ENCODE measurements around the gene TAGLN.

TAGLN gene

DNA sequence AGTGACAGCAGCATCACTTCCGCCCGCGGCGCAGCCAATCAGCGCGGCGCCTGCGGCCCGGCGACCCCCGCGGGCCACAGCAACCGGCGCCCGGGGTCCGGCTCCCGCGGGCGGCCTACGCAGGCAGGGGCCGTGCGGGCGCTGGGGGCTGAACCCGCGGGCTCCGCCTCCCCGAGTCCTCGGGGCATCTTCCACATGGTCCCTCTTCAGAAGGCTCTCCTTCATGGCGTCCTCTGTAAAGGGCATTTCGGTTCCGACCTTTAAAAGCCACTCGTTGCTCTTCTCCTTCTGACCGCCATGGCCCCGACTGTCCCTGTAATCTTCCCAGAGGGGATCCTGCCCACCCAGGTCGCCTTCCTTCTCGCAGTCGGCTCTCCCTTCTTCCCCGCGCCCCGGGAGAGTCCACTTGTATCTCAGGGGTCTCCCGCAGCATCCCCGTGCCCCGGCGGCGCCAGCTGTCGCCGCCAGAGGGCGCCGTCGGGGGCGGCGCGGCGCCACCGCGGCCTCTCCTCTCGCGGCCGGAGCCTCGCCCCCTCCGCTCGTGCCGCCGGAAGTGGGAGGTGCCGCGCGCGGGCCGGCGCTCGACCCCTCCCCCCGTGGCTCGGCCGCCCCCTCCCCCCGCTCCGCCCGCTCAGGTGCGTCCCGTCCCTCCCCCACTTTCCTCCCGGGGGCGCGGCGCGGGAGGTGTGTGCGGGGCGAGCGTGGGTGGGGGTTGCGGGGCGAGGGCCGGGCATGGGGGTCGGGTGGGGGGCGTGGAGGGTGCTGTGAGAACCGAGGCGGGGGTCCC lies 33.1 kb downstream of the TAGLN start, which contains the start of gene RNF214:
Gene RNF214 (plus strand): TSS at position 580 of the 787 bp plus-strand sequence. CDS start 1,602 bp downstream, outside the sequence.
- H2BK5ac ChIP-seq (ENCODE audit: low read length), result no peak within 1 kb of the TSS
- no peak within 1 kb of the TSS for H2BK12ac ChIP-seq (ENCODE audit: low read length)
- H3K9ac ChIP-seq (ENCODE audit: low read depth, low read length, poor library complexity), result peak within 1 kb of the TSS; percentile 93
- H3K4me1 ChIP-seq (ENCODE audit: control insufficient read depth in 2 of 2, insufficient read depth in 1 of 2, low read depth in 1 of 2, low read length in 2 of 2), result peaks cover 1 to 6% of the 10 kb centered on the region in 2 donors
- H2BK15ac ChIP-seq (ENCODE audit: low read length), result no peak within 1 kb of the TSS
- peak within 1 kb of the TSS; percentile 92 to 99 for H3K4me3 ChIP-seq (ENCODE audit: low read length in 2 of 2)
- peak within 1 kb of the TSS; percentile 100 for H2AFZ ChIP-seq (ENCODE audit: low read length)
- no peak within 1 kb of the TSS for H4K8ac ChIP-seq (ENCODE audit: low read depth, low read length)
- H4K91ac ChIP-seq (ENCODE audit: low read depth, low read length, poor library complexity), result no peak within 1 kb of the TSS
- no CpG with 5 or more reads among the region's 94 CpGs for WGBS, 2 donors (ENCODE audit: extremely low coverage in 2 of 2, insufficient read length in 2 of 2, insufficient replicate concordance in 1 of 2)
- no peaks in the 10 kb centered on the region for H3K9me3 ChIP-seq (replicated peaks in 1 of 2; ENCODE audit: control insufficient read depth in 2 of 2, insufficient read depth in 1 of 2, low read depth in 1 of 2, low read length in 2 of 2)
- DNase-seq (ENCODE audit: low spot score), result peak; percentile 88
- no peak within 1 kb of the TSS for H3K23ac ChIP-seq (ENCODE audit: low read depth, low read length, poor library complexity)
- H3K27me3 ChIP-seq (ENCODE audit: control insufficient read depth in 3 of 3, insufficient read depth in 3 of 3, low read depth in 1 of 3, low read length in 3 of 3), result no peaks in the 10 kb centered on the region
- peak within 1 kb of the TSS; percentile 20 for H2AK5ac ChIP-seq (ENCODE audit: low read depth, low read length)
- peaks cover 2% of the 10 kb centered on the region for H3K79me1 ChIP-seq (ENCODE audit: low read depth, low read length)
- peaks cover 5 to 48% of the 10 kb centered on the region in 2 donors for H3K36me3 ChIP-seq (replicated peaks in 1 of 2; ENCODE audit: control insufficient read depth in 2 of 2, insufficient read depth in 2 of 2, low read length in 2 of 2)
- H3K18ac ChIP-seq (ENCODE audit: low read length), result peak within 1 kb of the TSS; percentile 68
- H3K14ac ChIP-seq (ENCODE audit: low read length), result no peak within 1 kb of the TSS
- H3K27ac ChIP-seq (replicated peaks; ENCODE audit: low read length), result peak within 1 kb of the TSS; percentile 65
- H3K4me2 ChIP-seq (ENCODE audit: insufficient read depth, low read length, poor library complexity, severe bottlenecking), result peak within 1 kb of the TSS; percentile 92
- no peak within 1 kb of the TSS for H2BK120ac ChIP-seq (ENCODE audit: low read depth, low read length)
- H3K4ac ChIP-seq (ENCODE audit: low read length), result no peak within 1 kb of the TSS

DNA sequence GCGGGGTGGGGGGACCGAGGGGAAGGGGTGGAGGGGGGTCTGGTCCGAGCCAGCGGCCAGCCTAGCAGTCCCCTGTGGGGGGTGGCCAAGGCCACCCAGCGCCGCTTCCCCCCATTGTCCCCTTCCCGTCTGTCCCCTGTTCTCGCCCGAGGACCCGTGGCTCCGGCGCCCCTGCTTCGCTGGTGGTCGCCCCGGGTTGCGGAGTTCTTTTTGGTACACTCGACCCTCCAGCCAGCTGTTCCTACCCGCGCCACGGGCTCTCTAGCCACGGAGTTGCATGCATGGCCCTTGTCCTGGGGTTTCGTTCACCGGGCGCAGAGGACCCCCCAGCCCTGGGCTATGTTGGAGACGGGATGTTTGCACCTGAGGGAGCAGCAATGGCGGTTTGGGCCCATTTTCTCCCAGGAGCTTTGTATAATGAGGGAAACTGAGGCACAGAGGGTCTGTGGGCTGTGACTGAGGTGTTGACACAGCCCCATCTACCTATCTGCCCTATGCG lies 33.8 kb downstream of the TAGLN start:
- DNase-seq (ENCODE audit: low spot score), result no peak
- H3K4me2 ChIP-seq (ENCODE audit: insufficient read depth, low read length, poor library complexity, severe bottlenecking), result peak overlapping the region; percentile 77
- peak overlapping the region; percentile 20 for H2AK5ac ChIP-seq (ENCODE audit: low read depth, low read length)
- H2BK120ac ChIP-seq (ENCODE audit: low read depth, low read length), result no peak overlapping the region
- H3K14ac ChIP-seq (ENCODE audit: low read length), result no peak overlapping the region
- no peak overlapping the region for H2BK12ac ChIP-seq (ENCODE audit: low read length)
- no peak overlapping the region for H2BK5ac ChIP-seq (ENCODE audit: low read length)
- WGBS, 2 donors (ENCODE audit: extremely low coverage in 2 of 2, insufficient read length in 2 of 2, insufficient replicate concordance in 1 of 2), result no CpG with 5 or more reads among the region's 27 CpGs
- no peaks in the 10 kb centered on the region for H3K27me3 ChIP-seq (ENCODE audit: control insufficient read depth in 3 of 3, insufficient read depth in 3 of 3, low read depth in 1 of 3, low read length in 3 of 3)
- no peak overlapping the region for H4K91ac ChIP-seq (ENCODE audit: low read depth, low read length, poor library complexity)
- peak overlapping the region; percentile 100 for H2AFZ ChIP-seq (ENCODE audit: low read length)
- H2BK15ac ChIP-seq (ENCODE audit: low read length), result no peak overlapping the region
- peak overlapping the region; percentile 92 to 99 for H3K4me3 ChIP-seq (ENCODE audit: low read length in 2 of 2)
- H3K23ac ChIP-seq (ENCODE audit: low read depth, low read length, poor library complexity), result no peak overlapping the region
- H3K9me3 ChIP-seq (replicated peaks in 1 of 2; ENCODE audit: control insufficient read depth in 2 of 2, insufficient read depth in 1 of 2, low read depth in 1 of 2, low read length in 2 of 2), result no peaks in the 10 kb centered on the region
- no peak overlapping the region for H3K27ac ChIP-seq (replicated peaks; ENCODE audit: low read length)
- peaks cover 2% of the 10 kb centered on the region for H3K79me1 ChIP-seq (ENCODE audit: low read depth, low read length)
- H3K18ac ChIP-seq (ENCODE audit: low read length), result peak overlapping the region; percentile 68
- peaks cover 1 to 6% of the 10 kb centered on the region in 2 donors for H3K4me1 ChIP-seq (ENCODE audit: control insufficient read depth in 2 of 2, insufficient read depth in 1 of 2, low read depth in 1 of 2, low read length in 2 of 2)
- H3K36me3 ChIP-seq (replicated peaks in 1 of 2; ENCODE audit: control insufficient read depth in 2 of 2, insufficient read depth in 2 of 2, low read length in 2 of 2), result peaks cover 5 to 51% of the 10 kb centered on the region in 2 donors
- no peak overlapping the region for H3K4ac ChIP-seq (ENCODE audit: low read length)
- no peak overlapping the region for H4K8ac ChIP-seq (ENCODE audit: low read depth, low read length)
- peak overlapping the region; percentile 82 for H3K9ac ChIP-seq (ENCODE audit: low read depth, low read length, poor library complexity)

DNA sequence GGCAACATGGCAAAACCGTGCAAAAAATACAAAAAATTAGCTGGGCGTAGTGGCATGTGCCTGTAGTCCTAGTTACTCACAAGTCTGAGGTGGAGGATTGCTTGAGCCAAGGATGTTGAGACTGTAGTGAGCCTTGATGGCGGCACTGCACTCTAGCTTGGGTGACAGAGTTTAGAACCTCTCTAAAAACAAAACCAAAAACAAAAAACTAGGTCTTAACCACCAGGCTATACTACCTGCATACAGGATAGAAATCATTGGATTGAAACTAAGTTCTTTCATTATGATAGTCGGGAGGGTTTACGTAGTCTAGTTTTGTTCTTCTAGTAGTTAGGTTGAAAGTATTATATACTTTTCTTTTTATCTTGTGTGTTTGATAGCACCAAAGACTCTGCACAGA lies 39.1 kb downstream of the TAGLN start:
- Histone ChIP-seq H3K27ac (replicated peaks; ENCODE audit: low read length) (no peak overlapping the region), H3K36me3 (replicated peaks in 1 of 2; ENCODE audit: control insufficient read depth in 2 of 2, insufficient read depth in 2 of 2, low read length in 2 of 2) (peaks cover 14 to 84% of the 10 kb centered on the region in 2 donors), H3K4me2 (ENCODE audit: insufficient read depth, low read length, poor library complexity, severe bottlenecking) (no peak overlapping the region), H3K4me3 (ENCODE audit: low read length in 2 of 2) (no peak overlapping the region), H2BK5ac (ENCODE audit: low read length) (no peak overlapping the region), H2AFZ (ENCODE audit: low read length) (no peak overlapping the region), H2BK12ac (ENCODE audit: low read length) (no peak overlapping the region), H2AK5ac (ENCODE audit: low read depth, low read length) (no peak overlapping the region), H4K91ac (ENCODE audit: low read depth, low read length, poor library complexity) (no peak overlapping the region), H3K79me1 (ENCODE audit: low read depth, low read length) (no peaks in the 10 kb centered on the region), H3K14ac (ENCODE audit: low read length) (no peak overlapping the region), H3K23ac (ENCODE audit: low read depth, low read length, poor library complexity) (no peak overlapping the region), H3K4ac (ENCODE audit: low read length) (no peak overlapping the region), H2BK120ac (ENCODE audit: low read depth, low read length) (no peak overlapping the region), H4K8ac (ENCODE audit: low read depth, low read length) (no peak overlapping the region), H2BK15ac (ENCODE audit: low read length) (no peak overlapping the region), H3K18ac (ENCODE audit: low read length) (no peak overlapping the region), H3K9ac (ENCODE audit: low read depth, low read length, poor library complexity) (no peak overlapping the region), H3K27me3 (ENCODE audit: control insufficient read depth in 3 of 3, insufficient read depth in 3 of 3, low read depth in 1 of 3, low read length in 3 of 3) (no peaks in the 10 kb centered on the region), H3K4me1 (ENCODE audit: control insufficient read depth in 2 of 2, insufficient read depth in 1 of 2, low read depth in 1 of 2, low read length in 2 of 2) (peaks cover 1 to 2% of the 10 kb centered on the region in 2 donors), H3K9me3 (replicated peaks in 1 of 2; ENCODE audit: control insufficient read depth in 2 of 2, insufficient read depth in 1 of 2, low read depth in 1 of 2, low read length in 2 of 2) (no peaks in the 10 kb centered on the region)
- no CpG with 5 or more reads among the region's 5 CpGs for WGBS, 2 donors (ENCODE audit: extremely low coverage in 2 of 2, insufficient read length in 2 of 2, insufficient replicate concordance in 1 of 2)
- DNase-seq (ENCODE audit: low spot score), result no peak

DNA sequence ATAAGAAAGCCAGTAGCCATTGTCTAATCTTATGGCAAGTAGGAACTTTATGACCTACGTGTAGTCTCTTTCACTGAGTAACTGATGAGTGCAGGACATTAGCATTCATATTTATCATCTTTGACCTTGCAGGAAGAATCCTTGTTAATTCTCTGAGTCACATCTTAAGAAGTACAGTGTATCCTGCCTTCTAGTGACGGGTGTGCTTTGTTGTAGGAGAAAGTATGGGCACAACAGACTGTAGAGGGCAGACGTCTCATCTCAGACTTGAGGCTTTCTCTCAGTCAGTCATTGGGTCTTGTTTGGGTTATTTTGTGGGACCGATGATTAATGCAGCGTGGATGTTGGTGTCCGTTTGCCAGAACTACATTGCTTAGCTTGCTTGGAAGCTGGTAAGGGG lies 40.1 kb downstream of the TAGLN start:
- no peak for DNase-seq (ENCODE audit: low spot score)
- no peaks in the 10 kb centered on the region for H3K4me1 ChIP-seq (ENCODE audit: control insufficient read depth in 2 of 2, insufficient read depth in 1 of 2, low read depth in 1 of 2, low read length in 2 of 2)
- no CpG with 5 or more reads among the region's 6 CpGs for WGBS, 2 donors (ENCODE audit: extremely low coverage in 2 of 2, insufficient read length in 2 of 2, insufficient replicate concordance in 1 of 2)

More for the DNA sequence above, 40.1 kb downstream of the TAGLN start:
- Histone ChIP-seq H3K9me3 (replicated peaks in 1 of 2; ENCODE audit: control insufficient read depth in 2 of 2, insufficient read depth in 1 of 2, low read depth in 1 of 2, low read length in 2 of 2) (no peaks in the 10 kb centered on the region), H3K27ac (replicated peaks; ENCODE audit: low read length) (no peak overlapping the region), H3K4ac (ENCODE audit: low read length) (no peak overlapping the region), H2BK5ac (ENCODE audit: low read length) (no peak overlapping the region), H4K8ac (ENCODE audit: low read depth, low read length) (no peak overlapping the region), H2AFZ (ENCODE audit: low read length) (no peak overlapping the region), H4K91ac (ENCODE audit: low read depth, low read length, poor library complexity) (no peak overlapping the region), H3K36me3 (replicated peaks in 1 of 2; ENCODE audit: control insufficient read depth in 2 of 2, insufficient read depth in 2 of 2, low read length in 2 of 2) (peaks cover 19 to 92% of the 10 kb centered on the region in 2 donors), H3K23ac (ENCODE audit: low read depth, low read length, poor library complexity) (no peak overlapping the region), H2AK5ac (ENCODE audit: low read depth, low read length) (no peak overlapping the region), H3K9ac (ENCODE audit: low read depth, low read length, poor library complexity) (no peak overlapping the region), H3K27me3 (ENCODE audit: control insufficient read depth in 3 of 3, insufficient read depth in 3 of 3, low read depth in 1 of 3, low read length in 3 of 3) (no peaks in the 10 kb centered on the region), H3K4me2 (ENCODE audit: insufficient read depth, low read length, poor library complexity, severe bottlenecking) (no peak overlapping the region), H3K79me1 (ENCODE audit: low read depth, low read length) (no peaks in the 10 kb centered on the region), H3K14ac (ENCODE audit: low read length) (no peak overlapping the region), H2BK120ac (ENCODE audit: low read depth, low read length) (no peak overlapping the region), H3K4me3 (ENCODE audit: low read length in 2 of 2) (no peak overlapping the region), H2BK12ac (ENCODE audit: low read length) (no peak overlapping the region), H2BK15ac (ENCODE audit: low read length) (no peak overlapping the region), H3K18ac (ENCODE audit: low read length) (no peak overlapping the region)

Measured in neuronal stem cell (in vitro differentiated cells).